GM12801 (cell line): ENCODE measurements around the gene ITGB3.

Experiments
- CTCF ChIP-seq: IDR thresholded peaks from one replicate; pipeline ENCODE4 v1.5.1; 2011; ENCODE audit warnings: control low read depth; ENCODE audit not compliant: insufficient read length; ENCODE audit errors: extremely low read depth

Gene ITGB3

DNA sequence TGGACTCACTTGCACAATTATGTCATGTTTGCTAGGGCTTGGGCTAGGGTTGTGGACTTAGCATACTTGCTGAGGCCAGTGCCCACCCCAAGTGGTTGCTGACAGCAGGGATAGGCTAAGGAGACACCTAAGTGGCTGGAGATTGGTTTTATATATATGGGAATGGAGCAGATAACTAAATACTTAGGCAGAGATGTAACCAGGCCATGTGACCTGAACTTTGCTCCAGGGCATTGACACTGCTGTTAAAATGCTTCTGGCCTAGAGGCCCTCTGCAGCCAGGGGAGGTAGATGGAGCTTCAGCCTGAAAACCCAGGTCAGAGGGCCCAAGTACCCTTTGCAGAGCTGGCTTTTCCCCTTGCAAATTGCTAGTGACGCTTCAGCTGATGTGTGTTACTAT lies 1.4 kb upstream of the ITGB3 start:
- no peak for TF ChIP-seq CTCF

DNA sequence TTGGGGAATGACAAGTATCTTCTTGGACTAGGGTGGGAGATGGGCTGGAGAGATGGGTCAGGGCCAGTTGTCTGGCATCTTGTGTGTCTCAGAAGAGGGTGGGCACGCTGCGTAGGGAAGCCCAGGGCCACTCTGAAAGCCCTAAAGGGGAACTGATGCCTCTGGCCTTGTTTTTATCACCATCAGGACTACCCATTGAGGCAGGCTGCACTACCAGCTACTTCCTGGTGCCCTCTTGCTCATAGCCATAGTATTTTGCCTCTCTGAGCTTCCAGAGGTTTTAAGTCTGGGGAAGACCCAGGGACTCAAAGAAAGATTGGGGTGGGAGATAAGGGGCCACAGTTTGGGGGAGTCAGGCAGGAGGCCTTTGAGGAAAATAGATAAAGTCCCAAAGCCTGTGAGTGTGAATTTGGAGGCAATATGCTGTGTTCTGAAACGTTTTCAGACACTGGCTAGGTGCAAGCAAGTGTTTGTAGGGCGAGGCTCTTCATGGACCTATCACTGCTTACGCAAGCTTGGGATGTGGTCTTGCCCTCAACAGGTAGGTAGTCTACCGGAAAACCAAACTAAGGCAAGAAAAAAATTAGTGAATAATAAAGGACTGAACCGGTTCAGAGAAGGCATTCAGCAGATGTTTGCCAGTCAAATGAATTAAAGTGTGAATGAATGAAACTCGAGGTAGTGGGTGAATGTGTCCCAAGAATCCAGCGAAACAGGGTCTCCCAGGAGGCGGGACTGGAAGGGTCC lies 688 bp upstream of the ITGB3 start:
- no peak for TF ChIP-seq CTCF

DNA sequence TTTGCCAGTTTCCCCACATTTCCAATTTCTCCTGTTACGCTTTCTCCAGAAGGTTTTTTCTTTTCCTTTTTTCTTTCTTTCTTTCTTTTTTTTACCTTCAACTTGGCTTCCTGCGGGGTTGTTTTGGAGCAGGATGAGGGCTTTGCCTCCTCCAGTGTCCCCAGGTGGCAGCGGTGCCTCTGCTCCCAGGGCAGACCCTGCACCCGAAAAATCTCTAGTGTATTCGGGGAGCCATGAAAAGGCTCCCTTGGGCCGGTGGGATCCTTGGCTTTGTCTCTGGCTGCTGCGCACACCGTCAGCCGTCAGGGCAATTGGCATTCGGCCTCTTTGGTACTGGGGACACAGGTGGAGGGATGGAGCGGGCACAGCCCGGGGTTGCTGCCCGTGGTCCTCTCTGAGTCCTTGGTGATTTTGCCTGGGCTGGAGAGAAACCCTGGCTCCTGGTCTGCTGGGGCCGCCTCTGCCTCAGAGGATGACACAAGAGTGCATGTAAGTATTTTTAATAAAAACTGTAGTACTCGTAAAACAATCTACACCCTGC lies 846 bp downstream of the ITGB3 start:
- no peak for TF ChIP-seq CTCF

DNA sequence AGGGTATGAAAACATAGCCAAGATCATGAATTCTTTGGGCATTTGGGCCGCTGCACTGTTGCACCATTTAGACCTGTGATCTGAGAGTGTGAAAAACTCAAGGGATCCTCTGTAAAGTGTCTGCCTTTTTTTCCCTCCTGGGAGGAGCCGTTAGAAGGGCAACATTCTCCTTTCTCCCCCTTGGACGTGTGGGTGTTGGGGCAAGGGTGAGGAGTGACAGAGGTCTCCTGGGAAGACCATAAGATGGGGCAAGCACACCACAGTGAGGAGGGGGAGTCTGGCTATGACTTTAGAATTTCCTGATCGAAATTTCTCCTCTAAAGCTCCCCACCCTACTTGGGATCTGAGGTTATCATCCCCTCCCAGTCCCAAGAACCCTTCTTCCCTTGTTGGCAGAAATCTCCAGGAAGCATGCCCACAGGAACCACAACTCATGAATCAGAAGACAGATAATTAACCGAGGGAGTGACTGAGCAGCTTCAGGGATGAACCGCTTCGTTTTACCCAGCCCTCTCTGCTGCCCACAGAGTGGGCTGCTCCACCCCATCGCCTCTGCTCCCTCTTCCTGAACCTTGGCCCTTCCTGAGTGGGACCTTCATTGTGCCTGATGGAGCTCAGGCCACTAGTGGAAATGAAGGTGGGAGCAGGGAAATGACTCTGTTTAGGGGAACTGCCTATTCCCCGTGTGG lies 4.2 kb downstream of the ITGB3 start:
- TF ChIP-seq CTCF, result no peak

DNA sequence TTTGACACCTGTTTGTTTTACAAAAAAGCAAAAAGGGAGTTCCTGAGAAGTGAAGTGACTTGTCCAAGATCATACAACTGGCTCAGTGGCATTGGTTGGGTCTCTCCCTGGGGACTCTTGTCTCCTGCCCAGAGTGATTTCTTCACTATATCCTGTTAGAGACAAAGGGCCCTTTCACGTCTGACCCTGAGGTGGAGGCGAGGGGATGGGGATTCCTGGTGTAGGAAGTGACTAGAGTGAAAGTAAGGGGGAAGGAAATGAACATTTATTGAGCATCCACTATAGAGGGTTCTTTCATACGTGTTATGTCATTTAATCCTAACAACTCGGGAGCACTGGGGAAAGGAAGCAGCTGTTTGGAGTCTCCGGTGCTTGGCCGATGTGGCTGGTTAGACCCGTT lies 9.0 kb downstream of the ITGB3 start:
- no peak for TF ChIP-seq CTCF

DNA sequence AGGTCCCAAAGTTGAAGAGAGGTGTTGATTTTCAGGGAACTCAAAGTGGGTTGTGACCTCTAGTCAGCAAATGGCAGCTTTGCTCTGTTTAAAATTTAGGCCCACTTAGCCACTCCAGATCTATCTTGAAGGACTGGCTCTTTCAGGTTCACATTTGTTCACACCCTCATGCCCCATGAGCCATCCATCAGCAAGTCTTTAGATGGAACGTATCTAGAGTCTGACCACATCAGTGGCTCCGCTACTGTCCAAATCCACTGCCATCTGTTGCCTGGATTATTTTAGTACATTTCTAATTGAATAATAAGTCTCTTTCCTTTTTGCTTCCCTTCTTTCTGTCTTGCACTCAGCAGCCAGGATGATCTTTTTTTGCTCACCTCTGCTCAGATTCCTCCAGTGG lies 10.5 kb downstream of the ITGB3 start:
- TF ChIP-seq CTCF, result no peak

GRCh38 chr17:47265983-47266541 lies 12.4 kb downstream of the ITGB3 start:
- no peak for TF ChIP-seq CTCF
